ENCODE results near the gene TWIST2.

Gene TWIST2

GRCh38 chr2:238922435-238922834, 74.5 kb downstream of the TWIST2 start:
- DNase-seq = no peak

- no peak for DNase-seq
Observed at GRCh38 chr2:238924032-238924431, 76.1 kb downstream of the TWIST2 start.

GRCh38 chr2:238924796-238925195, 76.9 kb downstream of the TWIST2 start:
- no peak for DNase-seq

GRCh38 chr2:238925281-238925680, 77.4 kb downstream of the TWIST2 start:
- DNase-seq = no peak

- DNase-seq = no peak
Observed at GRCh38 chr2:238925816-238926521, 78.1 kb downstream of the TWIST2 start.

GRCh38 chr2:238926761-238927611, 79.1 kb downstream of the TWIST2 start:
- no peak for DNase-seq

- no peak for DNase-seq
Observed at GRCh38 chr2:238927746-238928519, 80.0 kb downstream of the TWIST2 start.

GRCh38 chr2:238928520-238929241, 80.8 kb downstream of the TWIST2 start:
- DNase-seq = no peak

- no peak for DNase-seq
Observed at GRCh38 chr2:238929242-238930081, 81.6 kb downstream of the TWIST2 start.

GRCh38 chr2:238930216-238930615, 82.3 kb downstream of the TWIST2 start:
- no peak for DNase-seq

GRCh38 chr2:238936162-238937052, 88.5 kb downstream of the TWIST2 start:
- no peak for DNase-seq

- no peak for DNase-seq
Observed at GRCh38 chr2:238938003-238938400, 90.1 kb downstream of the TWIST2 start.

- DNase-seq = no peak
Observed at GRCh38 chr2:238938401-238939055, 90.6 kb downstream of the TWIST2 start.

GRCh38 chr2:238939074-238939473, 91.2 kb downstream of the TWIST2 start:
- no peak for DNase-seq

- no peak for DNase-seq
Observed at GRCh38 chr2:238939521-238940403, 91.9 kb downstream of the TWIST2 start.

GRCh38 chr2:238940806-238941205, 92.9 kb downstream of the TWIST2 start:
- no peak for DNase-seq

- DNase-seq = no peak
Observed at GRCh38 chr2:238941262-238941792, 93.4 kb downstream of the TWIST2 start.

- no peak for DNase-seq
Observed at GRCh38 chr2:238942080-238942725, 94.3 kb downstream of the TWIST2 start.

Measured in CD4-positive, alpha-beta T cell treated with Interleukin-6 for 4 hours (primary cell).